Sigmoid colon (tissue), 4 donors: ENCODE data around the gene GDF2.

Source experiments
- CTCF ChIP-seq, 4 experiments: fragments of 450-650 bp in 3 of 4; fragments of 200-600 bp in 1 of 4; IDR thresholded peaks; one replicate each; pipeline ENCODE4 v1.5.1; 2016 to 2019; ENCODE audit warnings: antibody characterized with exemption in 4 of 4, mild to moderate bottlenecking in 3 of 4, moderate library complexity in 2 of 4
- EP300 ChIP-seq, 4 donors: sonication (generic); formaldehyde crosslinking; IDR thresholded peaks; one replicate each; pipeline ENCODE4 v1.6.1; 2017; ENCODE audit warnings: antibody characterized with exemption in 4 of 4
- POLR2A ChIP-seq, 2 donors: fragments of 450-650 bp; IDR thresholded peaks; one replicate each; pipeline ENCODE4 v1.6.1; 2016; ENCODE audit warnings: antibody characterized with exemption in 2 of 2, mild to moderate bottlenecking in 2 of 2, moderate library complexity in 2 of 2

GRCh38 chr10:47366181-47366631 lies 44.0 kb downstream of the GDF2 start:
- TF ChIP-seq EP300 (IDR thresholded peaks at IDR 0.05) (no peak), CTCF (IDR thresholded peaks at IDR 0.05) (no peak), POLR2A (IDR thresholded peaks at IDR 0.05) (no peak)
